Esophagus muscularis mucosa (tissue), 3 donors: ENCODE measurements around the gene CTDSP1.

Experiments
- CTCF ChIP-seq, 3 experiments: fragments of 200-600 bp in 2 of 3; fragments of 450-650 bp in 1 of 3; sonication (generic) in 2 of 3; IDR thresholded peaks; one replicate each; pipeline ENCODE4 v1.5.1; 2017 to 2019; ENCODE audit warnings: antibody characterized with exemption in 3 of 3, mild to moderate bottlenecking in 2 of 3, moderate library complexity in 1 of 3
- EP300 ChIP-seq: sonication (generic); formaldehyde crosslinking; IDR thresholded peaks from one replicate; pipeline ENCODE4 v1.6.1; 2017; ENCODE audit warnings: antibody characterized with exemption

GRCh38 chr2:218422403-218423086 lies 22.9 kb downstream of the CTDSP1 start:
- no peak for TF ChIP-seq CTCF (IDR thresholded peaks at IDR 0.05)
- no peak for TF ChIP-seq EP300
